HG02885 (cell line): Measurements from ENCODE around the gene KCNH8.
A peak's percentile ranks its signal among the peaks of the same experiment; 100 is the strongest.

Source experiments
- ATAC-seq: cut with Tn5 transposase; IDR thresholded peaks from one replicate; pipeline ENCODE4 v1.9.1; 2021; ENCODE audit warnings: mild to moderate bottlenecking; ENCODE audit not compliant: unreplicated experiment, poor library complexity

Gene KCNH8

DNA sequence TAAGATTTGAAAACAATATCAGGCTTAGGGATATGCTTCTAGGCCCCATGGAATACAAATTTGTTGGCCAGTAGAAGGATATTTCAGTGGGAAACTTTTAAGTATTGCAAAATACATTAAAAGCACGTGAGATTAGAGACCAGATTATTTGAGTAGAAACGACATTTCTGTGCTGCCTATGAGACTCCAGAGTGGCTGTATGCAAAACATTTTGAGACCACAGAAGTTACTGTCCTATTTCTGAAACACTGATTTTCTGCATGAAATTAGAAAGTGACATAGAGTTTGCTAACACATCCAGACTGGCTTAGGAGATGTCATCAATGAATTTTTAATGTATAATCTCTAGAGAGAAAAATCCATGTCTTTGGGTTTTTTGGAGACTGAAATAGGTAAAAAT is 99.8 kb downstream of the KCNH8 start:
- ATAC-seq: peak; percentile 90

DNA sequence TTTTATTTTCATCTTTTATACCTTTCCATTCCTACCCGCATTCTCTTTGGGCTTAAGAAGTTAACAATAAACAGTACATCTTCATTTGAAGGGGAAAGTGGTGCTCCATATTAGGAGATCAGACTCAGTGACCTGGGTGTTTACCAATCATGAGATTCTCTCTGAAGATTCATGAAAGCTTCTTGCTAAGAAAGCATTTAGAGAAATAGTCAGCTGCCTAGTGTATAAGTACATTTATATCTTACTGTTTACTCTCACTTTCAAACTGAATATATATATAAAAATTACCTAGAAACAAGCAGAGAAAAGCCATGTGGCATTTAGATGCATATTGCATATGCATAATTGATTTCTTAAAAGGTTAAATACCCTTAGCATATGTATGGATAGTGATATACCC is 100.5 kb downstream of the KCNH8 start:
- peak; percentile 45 for ATAC-seq

DNA sequence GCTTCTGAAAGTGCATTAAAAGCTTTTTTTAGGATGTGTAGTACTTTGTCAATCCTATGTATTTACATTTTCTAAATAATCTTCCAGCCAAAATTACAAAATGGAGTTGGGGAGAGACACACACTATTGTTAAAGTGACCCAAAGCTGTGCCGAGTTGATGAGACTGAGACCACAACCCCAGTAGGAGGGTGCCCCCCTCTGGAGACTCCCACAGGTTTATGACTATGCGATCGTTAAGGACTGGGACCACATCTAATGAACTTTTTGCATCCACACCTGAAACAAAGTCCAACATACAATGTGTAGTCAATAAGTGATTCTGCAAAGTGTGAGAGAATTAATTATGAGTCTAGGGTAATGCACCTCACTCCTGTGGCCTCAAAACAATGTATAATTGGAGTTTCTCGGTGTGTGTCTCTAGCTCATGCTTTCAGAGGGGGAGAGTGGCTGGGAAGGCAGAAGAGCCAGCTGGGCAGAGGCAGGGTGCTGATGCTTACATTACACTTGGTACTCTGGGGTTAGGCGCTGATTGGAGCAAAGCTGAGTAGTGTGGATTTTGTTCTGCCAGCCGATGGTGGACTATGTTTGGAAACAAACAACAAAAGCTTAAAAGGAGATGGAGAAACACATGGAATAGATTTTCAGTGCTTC is 102.8 kb downstream of the KCNH8 start:
- ATAC-seq: no peak

DNA sequence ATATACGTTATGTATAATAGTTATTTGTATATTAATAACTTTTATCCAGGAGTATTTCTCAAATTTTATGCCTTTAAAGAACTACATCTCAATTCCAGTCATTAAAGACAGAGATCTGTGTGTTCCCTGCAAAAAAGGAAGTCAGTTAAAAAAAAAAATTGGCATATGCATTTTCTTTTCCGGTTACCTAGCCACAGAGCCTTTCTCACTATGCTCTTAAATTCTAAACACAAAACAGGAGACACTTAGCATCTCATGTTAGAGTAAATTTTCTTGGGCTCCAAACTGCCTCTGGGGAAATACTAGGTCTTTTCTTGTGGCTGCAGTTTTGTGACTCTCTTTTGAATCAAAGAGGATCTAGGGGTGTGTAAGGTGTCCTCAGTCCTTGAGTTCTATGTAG is 105.9 kb downstream of the KCNH8 start:
- ATAC-seq: no peak

DNA sequence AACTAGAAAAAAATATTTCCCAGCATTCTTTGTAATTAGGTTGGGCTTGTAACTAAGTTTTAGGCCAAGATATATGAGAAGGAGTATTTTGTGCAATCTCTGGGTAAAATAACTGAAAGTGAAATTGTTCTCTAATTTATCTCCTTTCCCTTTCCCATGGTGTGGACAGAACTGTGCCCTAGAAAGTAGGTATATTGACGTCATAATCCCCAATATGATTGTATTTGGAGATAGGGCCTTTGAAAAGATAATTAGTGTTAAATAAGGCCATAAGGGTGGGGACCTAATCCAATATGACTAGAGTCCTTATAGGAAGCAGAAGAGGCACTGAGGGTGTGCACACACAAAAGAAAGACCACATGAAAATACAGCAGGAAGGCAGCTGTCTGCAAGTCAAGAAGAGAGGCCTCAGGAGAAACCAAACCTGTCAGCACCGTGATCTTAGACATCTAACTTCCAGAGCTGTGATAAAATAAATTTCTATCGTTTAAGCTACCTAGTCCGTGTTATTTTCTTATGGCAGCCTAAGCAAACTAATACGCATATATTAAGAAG is 106.6 kb downstream of the KCNH8 start:
- ATAC-seq: no peak

DNA sequence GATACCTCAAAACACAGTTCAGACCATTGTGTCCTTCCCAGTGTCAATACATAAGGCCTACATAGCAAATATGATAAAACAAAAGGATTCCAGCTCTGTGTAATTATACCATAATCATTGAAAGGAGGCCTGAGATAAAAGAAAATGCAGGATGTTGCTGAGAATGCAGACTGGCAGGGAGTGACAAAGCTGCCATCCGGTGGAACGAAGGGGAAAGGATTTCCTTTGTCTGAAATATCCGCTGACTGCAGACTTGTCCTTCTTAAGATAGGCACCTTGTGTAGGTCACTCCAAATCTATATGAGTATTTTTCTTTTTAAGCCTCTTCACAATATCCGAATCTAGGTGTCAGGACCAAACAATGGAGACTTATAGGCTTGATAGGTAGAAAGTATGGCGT is 108.0 kb downstream of the KCNH8 start:
- no peak for ATAC-seq

DNA sequence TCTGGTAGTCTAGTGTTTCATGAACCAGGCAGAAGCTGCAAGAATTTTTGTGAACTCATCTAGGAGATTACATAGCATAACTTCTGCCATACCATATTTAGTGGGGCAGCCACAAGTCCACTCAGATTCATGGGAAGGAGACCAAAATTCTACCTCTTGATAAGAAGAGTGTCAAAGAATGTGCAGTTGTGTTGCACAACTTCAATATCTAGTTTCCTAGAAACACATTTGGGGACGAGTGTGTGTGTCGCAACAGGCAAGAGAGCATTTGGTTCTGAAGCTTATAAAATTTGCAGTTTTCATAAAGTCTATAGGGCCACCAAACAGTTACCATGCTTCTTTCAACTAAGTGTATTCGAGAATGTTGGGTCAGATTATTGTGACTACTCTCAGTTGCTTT is 115.3 kb downstream of the KCNH8 start:
- no peak for ATAC-seq

DNA sequence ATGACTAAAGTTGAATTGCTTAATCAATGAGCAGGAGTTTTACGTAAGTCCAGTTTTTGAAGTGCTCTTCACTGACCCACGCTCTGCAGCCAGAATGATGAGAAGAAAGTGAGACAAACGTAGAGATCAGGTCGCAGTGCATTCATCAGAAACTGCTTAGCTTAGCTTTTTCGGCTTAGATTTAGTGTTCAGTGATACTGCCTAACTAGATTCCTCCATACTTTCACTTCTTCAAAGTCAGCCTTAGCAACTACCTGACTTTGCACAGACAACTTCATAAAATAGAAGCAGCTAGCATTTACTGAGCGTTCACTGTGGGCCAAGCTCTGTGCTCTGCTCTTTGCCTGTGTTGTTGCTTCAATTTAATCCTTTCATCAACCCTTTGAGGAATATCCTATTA is 116.1 kb downstream of the KCNH8 start:
- no peak for ATAC-seq

DNA sequence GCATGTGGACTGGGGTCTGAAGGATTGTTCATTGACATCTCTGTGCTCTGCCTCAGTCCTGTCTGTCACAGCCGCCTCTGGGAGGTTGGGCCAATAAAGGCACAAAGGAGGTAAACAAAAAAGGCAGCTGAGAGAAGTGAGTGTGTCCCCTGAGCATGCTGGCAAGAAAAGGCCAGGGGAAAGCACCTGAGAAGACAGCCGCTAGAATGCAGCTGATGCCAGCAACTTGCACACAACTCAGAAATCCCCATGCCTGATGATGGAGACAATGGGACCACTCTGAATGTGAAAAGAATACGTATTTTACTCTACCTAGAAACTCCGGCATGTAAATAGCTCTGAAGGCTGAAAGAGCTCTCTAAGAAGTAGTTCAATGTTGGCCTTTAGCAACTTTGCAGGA is 118.7 kb downstream of the KCNH8 start:
- ATAC-seq: no peak

DNA sequence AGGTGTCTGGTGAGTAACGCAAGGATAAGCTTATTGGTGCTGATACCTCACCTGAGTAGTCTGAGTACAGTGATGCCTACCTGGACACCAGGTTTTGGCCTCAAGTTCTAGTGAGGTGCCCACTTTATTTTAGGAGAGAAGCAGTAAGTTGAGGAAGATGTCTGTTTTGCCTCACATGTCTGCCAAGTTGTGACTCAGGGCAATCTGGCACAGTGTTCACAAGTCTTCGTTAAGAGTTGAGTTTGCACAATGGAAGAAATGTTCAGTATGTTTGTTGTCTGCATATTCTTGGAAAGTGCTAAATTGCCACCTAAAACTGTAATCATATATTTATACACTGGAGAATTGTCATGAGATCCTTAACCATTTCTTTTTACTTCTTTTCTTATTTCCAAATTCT is 122.2 kb downstream of the KCNH8 start:
- no peak for ATAC-seq

DNA sequence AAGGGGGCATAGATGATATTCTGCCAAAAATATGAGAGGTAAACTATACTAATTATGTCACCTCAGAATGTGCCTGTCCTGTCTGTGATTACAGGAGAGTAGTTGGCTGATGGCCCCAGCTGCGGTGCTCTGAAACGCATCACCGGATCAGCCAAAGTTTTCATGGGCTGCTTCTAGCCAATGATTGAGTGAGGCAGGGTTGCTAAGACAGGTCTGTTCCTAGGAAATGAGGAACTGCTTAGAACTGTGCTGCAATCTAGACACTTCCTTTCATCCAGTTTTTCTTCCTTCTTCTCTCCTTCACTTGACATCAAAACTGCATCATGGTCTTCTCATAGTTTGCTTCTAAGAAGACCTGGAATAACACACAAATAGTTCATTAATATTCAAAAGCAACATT is 124.0 kb downstream of the KCNH8 start:
- peak; percentile 57 for ATAC-seq

DNA sequence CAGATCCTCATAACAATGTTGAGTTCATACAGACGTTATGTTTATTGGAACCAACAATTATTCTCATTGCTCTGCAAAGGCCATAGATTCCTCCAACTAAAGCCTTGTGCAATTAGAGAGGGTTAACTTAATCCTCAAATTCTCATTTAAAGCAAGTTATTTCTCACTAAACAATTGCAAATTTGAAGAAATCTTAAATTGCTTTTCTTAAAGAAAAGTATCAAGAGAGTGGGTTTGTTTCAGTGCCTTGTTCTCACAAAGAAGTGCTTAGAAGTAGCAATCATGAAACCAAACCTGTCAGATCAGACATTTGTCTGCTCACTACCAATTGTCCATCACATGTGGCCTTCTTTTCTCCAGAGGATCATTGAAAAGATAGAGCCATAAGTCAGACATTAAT is 124.8 kb downstream of the KCNH8 start:
- ATAC-seq: no peak

DNA sequence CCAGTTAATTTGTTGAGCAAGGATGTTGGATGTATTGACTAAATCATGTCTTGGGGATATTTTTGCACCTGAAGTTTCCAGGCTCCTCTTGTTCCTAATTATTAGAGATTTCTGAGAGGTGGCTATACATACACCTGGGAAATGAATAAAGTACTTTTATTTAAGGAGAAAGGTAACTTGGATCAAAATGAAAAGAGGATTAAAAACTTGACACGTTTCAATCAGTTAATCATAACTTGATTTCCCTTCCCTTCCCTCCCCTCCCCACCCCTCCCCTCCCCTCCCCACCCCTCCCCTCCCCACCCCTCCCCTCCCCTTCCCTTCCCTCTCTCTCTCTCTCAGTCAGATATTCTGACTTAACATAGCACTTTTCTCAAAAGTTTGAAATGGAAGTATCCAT is 126.3 kb downstream of the KCNH8 start:
- no peak for ATAC-seq

DNA sequence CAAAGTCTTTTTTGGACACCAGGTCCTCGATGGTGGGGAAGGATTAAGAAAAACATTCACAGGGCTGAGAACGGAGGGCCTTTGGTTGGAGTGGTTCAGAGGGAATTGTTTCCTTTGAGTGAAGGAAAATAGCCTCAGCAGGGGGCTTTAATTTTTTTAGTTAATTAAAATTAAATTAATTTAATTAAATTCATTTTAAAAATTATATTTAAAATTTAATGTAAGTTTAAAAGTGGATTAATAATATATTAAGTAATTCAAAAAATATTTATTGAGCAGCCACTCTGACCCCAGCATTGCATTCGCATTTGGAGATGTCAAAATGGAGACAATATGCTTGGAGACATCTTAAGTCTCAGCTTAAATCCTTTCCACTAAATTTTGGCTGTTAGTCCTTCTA is 136.7 kb downstream of the KCNH8 start:
- no peak for ATAC-seq

DNA sequence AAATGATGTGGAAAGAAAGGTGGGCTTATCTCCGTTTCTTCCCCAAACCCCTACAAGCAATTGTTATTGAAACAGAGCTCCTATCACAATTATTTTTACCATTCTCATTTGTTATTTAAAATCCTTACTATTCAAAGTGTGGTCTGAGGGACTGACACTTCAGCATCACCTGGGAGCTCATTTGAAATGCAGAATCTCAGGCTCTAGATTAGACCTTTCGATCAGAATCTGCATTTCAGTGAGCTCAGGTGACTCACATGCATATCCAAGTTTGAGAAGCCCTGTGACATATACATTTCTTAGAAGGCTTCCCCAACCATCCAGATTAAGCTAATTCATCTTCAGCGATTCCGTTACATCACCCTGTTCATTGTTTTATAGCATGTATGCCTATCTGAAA is 145.0 kb downstream of the KCNH8 start:
- no peak for ATAC-seq

DNA sequence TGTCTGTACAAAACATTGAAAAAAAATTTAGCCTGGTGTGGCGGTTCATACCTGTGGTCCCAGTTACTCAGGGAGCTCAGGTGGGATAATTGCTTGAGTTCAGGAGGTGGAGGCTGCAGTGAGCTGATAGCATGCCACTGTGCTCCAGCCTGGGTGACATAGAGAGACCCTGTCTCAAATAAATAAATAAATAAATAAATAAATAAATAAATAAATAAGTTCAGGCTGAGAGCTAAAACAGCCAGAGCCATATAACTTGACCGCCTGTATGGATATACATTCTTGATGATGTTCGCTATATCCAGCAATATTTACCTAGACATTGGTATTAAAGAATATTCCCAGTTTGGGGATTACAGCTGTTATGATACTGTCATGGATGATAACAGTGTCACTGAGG is 146.9 kb downstream of the KCNH8 start:
- ATAC-seq: no peak

DNA sequence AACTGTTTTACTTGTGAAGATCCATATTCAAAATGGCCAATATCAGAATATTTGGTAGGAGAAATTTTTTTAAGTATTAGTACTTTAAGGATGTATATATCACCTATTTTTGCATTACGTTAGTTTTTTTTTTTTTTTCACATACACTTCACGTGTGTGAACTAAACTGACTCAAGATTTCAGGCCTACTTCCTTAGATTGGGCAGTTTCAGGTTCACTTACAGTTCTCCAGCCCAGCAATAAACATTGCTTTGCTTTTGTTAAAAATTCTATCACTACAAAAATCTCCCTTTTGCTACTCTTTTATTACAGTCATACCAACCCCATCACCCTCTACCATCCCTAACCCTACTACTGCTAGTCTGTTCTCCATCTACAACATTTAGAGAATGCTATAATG is 183.6 kb downstream of the KCNH8 start:
- peak; percentile 52 for ATAC-seq

DNA sequence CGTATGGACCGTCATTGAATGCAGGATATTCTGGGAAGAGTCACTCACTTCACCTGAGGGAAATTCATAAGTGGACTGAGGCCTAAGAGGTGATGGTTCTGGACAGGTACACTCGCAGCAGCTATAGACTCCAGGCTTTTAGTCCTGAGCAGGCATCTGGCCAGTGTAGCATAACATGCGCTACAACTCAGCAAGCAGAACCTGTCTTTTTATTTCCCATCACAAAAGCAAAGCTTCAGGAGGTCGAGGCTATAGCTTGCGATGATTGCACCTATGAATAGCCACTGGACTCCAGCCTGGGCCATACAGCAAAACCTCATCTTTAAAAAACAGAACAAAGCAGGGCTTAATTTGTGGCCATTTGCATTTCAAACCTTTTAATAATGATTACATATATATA is 185.8 kb downstream of the KCNH8 start:
- ATAC-seq: no peak

DNA sequence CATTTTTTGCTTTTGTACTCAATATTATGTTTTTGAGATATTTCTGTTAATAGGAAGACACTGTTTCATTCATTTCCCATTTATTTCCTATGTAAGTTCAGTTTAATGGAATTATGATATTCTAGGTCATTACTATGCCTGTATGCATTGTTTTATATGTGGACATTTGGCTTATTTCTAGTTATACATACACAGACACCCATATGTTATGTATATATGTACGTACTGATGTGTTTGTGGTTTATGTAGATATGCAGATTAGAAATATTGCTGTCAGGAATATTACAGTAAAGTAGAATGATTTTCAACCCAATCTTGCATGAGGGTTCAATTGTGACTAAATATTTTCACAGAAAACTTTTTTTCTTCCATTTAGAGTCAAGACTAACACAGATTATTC is 190.5 kb downstream of the KCNH8 start:
- ATAC-seq: no peak

DNA sequence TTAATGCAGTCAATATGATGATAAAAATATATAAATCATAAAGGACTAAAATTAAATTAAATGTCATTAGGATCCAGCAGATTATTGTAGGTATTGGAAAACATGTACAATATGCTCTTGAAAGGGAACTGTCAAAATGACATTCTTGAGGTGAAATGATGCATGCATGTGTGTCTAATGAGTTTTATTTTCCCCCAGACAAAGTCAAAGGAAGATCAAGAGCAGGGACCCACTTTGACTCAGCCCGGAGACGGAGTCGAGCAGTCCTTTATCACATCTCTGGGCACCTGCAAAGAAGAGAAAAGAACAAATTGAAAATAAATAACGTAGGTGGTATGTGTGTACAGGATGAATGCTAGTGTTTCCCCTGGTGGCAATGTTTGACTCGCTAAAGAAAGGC is 194.1 kb downstream of the KCNH8 start:
- no peak for ATAC-seq

DNA sequence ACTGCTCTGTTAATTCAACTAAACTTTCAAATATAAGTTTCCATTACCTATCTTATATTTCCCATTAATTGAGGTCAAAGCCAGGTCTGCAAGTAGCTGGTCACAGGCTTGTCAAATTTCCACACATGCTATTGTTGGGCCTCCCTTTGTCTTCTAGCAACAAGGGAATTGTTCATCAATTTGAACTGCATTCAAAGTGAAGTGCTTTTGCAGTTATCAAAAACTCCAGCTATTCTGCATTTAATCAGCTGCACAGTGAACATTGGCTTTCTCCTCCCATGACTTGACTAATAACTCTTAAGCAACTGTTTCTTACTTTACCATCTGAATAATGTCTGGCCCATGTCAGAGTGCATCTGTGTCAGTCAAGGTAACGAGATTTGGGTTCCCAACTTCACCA is 198.4 kb downstream of the KCNH8 start:
- peak; percentile 31 for ATAC-seq

DNA sequence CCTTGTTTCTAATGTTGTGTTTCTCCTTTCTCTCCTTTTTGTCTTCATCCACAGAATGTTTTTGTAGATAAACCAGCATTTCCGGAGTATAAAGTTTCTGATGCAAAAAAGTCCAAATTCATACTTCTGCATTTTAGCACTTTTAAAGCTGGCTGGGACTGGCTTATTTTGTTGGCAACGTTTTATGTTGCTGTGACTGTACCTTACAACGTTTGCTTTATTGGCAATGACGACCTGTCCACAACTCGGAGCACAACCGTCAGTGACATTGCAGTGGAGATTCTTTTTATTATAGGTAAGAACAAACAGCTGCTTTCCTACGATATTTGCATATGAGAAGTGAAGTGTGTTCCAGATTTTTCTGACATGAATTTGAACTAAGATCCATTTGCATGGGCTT is 199.4 kb downstream of the KCNH8 start:
- peak; percentile 36 for ATAC-seq

DNA sequence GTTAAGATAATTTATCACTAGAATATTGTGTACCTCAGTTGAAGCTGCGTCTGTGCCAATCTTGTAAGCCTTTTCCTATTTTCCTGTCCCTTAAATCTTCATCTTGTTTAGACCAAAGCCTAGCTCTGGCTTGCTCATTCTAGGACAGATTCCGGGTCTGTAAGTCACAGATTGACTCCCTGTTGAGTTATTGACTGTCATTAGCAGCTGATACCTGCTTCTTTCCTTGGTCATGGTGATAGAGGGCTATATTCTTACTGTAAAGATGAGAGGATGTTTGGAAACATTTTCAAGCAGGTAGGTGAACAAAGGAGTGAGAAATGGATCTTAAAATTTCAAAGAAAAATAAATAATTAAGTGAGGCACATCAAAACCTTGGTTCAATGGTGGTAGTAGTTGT is 200.2 kb downstream of the KCNH8 start:
- no peak for ATAC-seq
